Measurements from ENCODE around the gene KLF9. TPM values are rescaled to one million over a fixed set of nuclear protein-coding genes. Genes with fewer than 3 reads are reported as not detected.

KLF9 gene
- total RNA-seq, 1 donor from 2014 or later, result 0.87 TPM

DNA sequence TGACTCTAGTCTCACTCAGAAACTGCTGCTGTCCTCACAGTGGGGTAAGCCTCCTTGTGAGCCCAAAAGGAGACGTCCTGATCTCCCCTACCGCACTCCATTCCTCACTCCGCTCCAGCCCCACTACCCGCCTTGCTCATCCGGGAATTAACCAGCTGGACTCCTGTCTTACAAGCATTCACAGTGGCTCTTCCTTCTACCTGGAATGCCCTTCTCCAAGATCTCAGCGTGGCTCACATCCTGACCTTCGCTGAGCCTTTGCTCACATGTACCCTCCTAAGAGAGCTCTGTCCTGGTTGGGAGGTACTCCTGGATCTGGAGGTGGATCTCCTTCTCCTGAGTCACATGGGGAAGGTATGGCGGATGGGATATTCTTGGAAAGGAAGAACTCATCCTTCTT is 10.7 kb upstream of the KLF9 start:
- no peak for DNase-seq (ENCODE audit: low spot score)
- Mint-ChIP-seq H3K4me1 (ENCODE audit: unreplicated experiment) (peaks cover 19% of the 10 kb centered on the region), H3K9me3 (ENCODE audit: unreplicated experiment) (no peaks in the 10 kb centered on the region), H3K27me3 (ENCODE audit: unreplicated experiment) (peaks cover 13% of the 10 kb centered on the region), H3K4me3 (ENCODE audit: unreplicated experiment) (no peak overlapping the region), H3K27ac (ENCODE audit: unreplicated experiment) (no peak overlapping the region), H3K36me3 (ENCODE audit: low read depth, unreplicated experiment) (no peaks in the 10 kb centered on the region)
- TF ChIP-seq, protein P1, sequence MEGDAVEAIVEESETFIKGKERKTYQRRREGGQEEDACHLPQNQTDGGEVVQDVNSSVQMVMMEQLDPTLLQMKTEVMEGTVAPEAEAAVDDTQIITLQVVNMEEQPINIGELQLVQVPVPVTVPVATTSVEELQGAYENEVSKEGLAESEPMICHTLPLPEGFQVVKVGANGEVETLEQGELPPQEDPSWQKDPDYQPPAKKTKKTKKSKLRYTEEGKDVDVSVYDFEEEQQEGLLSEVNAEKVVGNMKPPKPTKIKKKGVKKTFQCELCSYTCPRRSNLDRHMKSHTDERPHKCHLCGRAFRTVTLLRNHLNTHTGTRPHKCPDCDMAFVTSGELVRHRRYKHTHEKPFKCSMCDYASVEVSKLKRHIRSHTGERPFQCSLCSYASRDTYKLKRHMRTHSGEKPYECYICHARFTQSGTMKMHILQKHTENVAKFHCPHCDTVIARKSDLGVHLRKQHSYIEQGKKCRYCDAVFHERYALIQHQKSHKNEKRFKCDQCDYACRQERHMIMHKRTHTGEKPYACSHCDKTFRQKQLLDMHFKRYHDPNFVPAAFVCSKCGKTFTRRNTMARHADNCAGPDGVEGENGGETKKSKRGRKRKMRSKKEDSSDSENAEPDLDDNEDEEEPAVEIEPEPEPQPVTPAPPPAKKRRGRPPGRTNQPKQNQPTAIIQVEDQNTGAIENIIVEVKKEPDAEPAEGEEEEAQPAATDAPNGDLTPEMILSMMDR (IDR thresholded peaks at IDR 0.05; ENCODE audit: unreplicated experiment), result no peak

DNA sequence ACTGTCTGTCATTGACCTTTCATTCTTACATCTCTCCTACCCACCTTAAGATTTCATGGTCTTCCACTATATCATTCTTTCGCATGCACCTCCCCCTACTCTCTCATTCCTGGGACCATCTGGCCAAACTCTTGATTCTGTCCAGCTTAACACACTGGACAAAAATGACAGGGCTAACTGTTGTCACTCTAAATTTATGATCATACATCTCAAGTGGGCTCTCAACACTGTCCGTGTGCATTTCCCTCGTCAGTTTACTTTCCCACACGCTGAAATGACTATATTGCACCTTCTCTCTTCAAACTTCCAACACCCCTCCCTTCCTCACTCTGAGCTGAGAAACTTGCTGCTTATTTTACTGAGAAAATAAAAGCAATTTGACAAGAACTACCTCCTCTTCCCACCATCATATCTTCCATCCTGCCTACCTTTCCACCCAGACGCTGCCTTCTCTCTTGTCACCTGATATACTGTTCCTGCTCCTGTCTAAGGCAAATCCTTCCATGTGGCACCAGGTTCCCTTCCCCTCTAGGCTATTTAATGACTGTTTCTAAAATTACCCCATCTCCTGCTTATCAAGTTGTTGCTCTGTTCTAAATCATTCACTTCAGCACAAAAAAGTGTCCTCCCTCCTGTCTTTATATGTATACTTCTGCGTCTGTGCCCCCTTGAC is 8.1 kb upstream of the KLF9 start:
- no peak overlapping the region for H3K27ac Mint-ChIP-seq (ENCODE audit: unreplicated experiment)
- TF ChIP-seq, protein P1 (IDR thresholded peaks at IDR 0.05; ENCODE audit: unreplicated experiment), result no peak
- DNase-seq (ENCODE audit: low spot score), result no peak
- peaks cover 16% of the 10 kb centered on the region for H3K27me3 Mint-ChIP-seq (ENCODE audit: unreplicated experiment)
- H3K9me3 Mint-ChIP-seq (ENCODE audit: unreplicated experiment), result no peaks in the 10 kb centered on the region
- H3K4me1 Mint-ChIP-seq (ENCODE audit: unreplicated experiment), result peaks cover 19% of the 10 kb centered on the region
- no peaks in the 10 kb centered on the region for H3K36me3 Mint-ChIP-seq (ENCODE audit: low read depth, unreplicated experiment)
- H3K4me3 Mint-ChIP-seq (ENCODE audit: unreplicated experiment), result peak overlapping the region; percentile 76

DNA sequence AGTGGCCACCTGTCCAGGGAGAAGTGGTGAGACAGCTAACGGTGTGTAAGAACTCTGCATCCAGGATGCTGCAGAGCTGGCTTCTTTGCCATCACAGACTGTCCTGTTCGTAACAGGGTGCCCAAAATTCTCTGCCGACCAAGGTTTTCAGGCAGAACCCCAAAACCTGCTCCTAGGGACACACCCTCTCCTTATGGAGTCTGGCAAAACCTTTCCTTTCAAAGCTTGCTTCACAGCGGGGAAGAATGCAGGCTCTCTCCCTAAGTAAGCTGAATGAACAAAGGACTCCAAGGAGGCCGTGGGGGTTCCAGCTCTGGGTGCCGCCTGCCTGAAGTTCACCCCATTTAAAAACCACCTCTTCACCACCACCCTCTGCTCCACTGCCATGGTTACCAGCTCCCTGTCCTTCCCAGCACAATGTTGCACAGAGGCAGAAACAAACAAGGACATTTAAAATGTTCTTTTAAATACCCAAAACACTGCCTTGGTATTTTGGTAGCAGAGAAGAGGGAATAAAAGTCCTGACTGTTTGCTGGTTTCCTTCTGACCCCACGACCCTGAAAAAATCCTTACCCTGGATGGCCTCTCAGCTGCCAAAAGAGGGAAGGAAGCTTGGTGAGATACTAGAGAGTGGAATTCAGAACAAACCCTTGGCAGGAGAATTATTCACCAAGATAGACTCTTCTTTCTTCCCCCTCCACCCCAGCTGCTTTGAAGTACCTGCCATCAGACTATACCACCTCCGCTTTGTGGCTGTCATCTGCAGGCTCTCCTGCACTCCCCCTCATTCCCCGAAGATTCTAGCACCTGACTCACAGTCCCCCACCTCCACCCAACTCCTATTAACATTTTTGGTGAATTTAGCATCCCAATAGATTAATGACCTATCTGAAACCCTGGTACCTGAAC is 7.1 kb upstream of the KLF9 start:
- peak overlapping the region; percentile 86 for H3K27ac Mint-ChIP-seq (ENCODE audit: unreplicated experiment)
- TF ChIP-seq, protein P1 (IDR thresholded peaks at IDR 0.05; ENCODE audit: unreplicated experiment), result no peak
- H3K27me3 Mint-ChIP-seq (ENCODE audit: unreplicated experiment), result peaks cover 16% of the 10 kb centered on the region
- H3K4me1 Mint-ChIP-seq (ENCODE audit: unreplicated experiment), result peaks cover 19% of the 10 kb centered on the region
- H3K9me3 Mint-ChIP-seq (ENCODE audit: unreplicated experiment), result no peaks in the 10 kb centered on the region
- DNase-seq (ENCODE audit: low spot score), result no peak
- H3K36me3 Mint-ChIP-seq (ENCODE audit: low read depth, unreplicated experiment), result no peaks in the 10 kb centered on the region
- H3K4me3 Mint-ChIP-seq (ENCODE audit: unreplicated experiment), result peak overlapping the region; percentile 95

DNA sequence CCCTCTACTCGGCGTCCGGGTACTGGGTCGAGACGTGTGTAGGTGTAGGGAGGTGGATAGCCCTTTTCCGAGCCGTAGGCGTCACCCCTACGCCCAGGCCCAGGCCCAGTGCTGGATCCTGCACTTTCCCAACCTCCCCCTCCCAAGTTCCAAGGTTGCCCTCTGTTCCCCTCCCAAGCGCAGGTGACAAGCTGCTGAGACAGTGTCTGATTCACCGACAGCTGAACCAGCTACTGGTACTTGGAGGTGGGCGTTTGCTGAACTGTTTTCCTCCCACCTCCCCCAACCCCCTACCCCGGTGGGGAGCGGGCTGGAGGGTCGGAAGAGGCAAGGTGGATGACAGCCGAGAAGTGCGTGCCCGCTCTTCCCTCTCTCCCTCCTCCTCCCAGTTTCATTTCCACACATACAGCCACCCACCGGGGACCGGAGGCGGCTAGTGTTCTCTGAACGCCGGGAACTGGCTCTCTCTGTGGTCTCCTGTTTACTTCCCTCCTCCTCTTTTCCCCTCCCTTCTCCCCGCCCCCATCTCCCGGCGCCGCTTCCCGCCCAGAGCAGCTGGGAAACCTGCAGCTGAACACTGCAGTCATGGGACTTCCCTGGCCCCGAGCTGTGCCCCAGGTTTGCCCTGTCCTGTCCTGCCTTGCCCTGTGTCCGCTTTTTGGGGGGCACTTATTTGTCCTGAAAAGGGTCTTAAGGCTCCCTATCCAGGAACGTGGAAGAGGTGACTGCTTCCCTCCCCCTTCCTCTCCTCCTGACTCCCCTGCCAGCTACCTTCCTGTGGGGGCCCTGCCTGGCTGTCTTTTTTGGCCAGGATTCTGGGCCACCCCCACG is 6.2 kb upstream of the KLF9 start:
- H3K4me3 Mint-ChIP-seq (ENCODE audit: unreplicated experiment), result peak overlapping the region; percentile 95
- peak; percentile 73 for DNase-seq (ENCODE audit: low spot score)
- no peaks in the 10 kb centered on the region for H3K9me3 Mint-ChIP-seq (ENCODE audit: unreplicated experiment)
- peak overlapping the region; percentile 86 for H3K27ac Mint-ChIP-seq (ENCODE audit: unreplicated experiment)
- TF ChIP-seq, protein P1 (IDR thresholded peaks at IDR 0.05; ENCODE audit: unreplicated experiment), result no peak
- peaks cover 16% of the 10 kb centered on the region for H3K27me3 Mint-ChIP-seq (ENCODE audit: unreplicated experiment)
- H3K36me3 Mint-ChIP-seq (ENCODE audit: low read depth, unreplicated experiment), result no peaks in the 10 kb centered on the region
- H3K4me1 Mint-ChIP-seq (ENCODE audit: unreplicated experiment), result peaks cover 19% of the 10 kb centered on the region
